ENCODE results near the gene HSFX4. TPM values are rescaled to one million over a fixed set of nuclear protein-coding genes. Genes with fewer than 3 reads are reported as not detected.
A peak's percentile ranks its signal among the peaks of the same experiment; 100 is the strongest.
"Not testable (repeated sequence)": the region's sequence is repeated elsewhere in the genome, so short reads cannot be mapped to it uniquely, and the experiment has no call there.

HSFX4 gene
- total RNA-seq, 2 donors from 2014 or later: not detected

GRCh38 chrX:149938427-149938880 is 9.1 kb downstream of the HSFX4 start, which contains the start of gene EOLA2:
EOLA2 (minus strand) TSS chrX:149938491; CDS start chrX:149933874, 4,617 bp downstream.
- Histone ChIP-seq H3K27me3 (replicated peaks; ENCODE audit: insufficient read depth) (no peaks in the 10 kb centered on the region), H3K27ac (peak within 1 kb of the TSS; percentile 62 to 76), H3K9me3 (no peaks in the 10 kb centered on the region), H3K4me3 (peak within 1 kb of the TSS; percentile 69), H3K4me1 (ENCODE audit: control insufficient read depth in 1 of 2, low read depth in 2 of 2) (peaks cover 0 to 5% of the 10 kb centered on the region in 2 donors), H3K36me3 (no peaks in the 10 kb centered on the region)
- TF ChIP-seq CTCF (IDR thresholded peaks at IDR 0.05): no peak
- ATAC-seq (ENCODE audit: insufficient number of reproducible peaks, low FRiP score, low read depth) (peak; percentile 46), DNase-seq (ENCODE audit: low spot score) (peak; percentile 80)

GRCh38 chrX:149938881-149939654 is 9.7 kb downstream of the HSFX4 start:
- Histone ChIP-seq H3K36me3 (peaks cover 1% of the 10 kb centered on the region), H3K4me1 (ENCODE audit: control insufficient read depth in 1 of 2, low read depth in 2 of 2) (peaks cover 0 to 5% of the 10 kb centered on the region in 2 donors), H3K9me3 (no peaks in the 10 kb centered on the region), H3K27ac (peak overlapping the region in 1 of 2 donors; percentile 89), H3K27me3 (replicated peaks; ENCODE audit: insufficient read depth) (no peaks in the 10 kb centered on the region), H3K4me3 (peak overlapping the region; percentile 71)
- ATAC-seq (ENCODE audit: insufficient number of reproducible peaks, low FRiP score, low read depth): peak; percentile 6
- no peak for TF ChIP-seq CTCF (IDR thresholded peaks at IDR 0.05)
- peak; percentile 85 for DNase-seq (ENCODE audit: low spot score)

GRCh38 chrX:149939655-149939904 is 10.2 kb downstream of the HSFX4 start:
- Histone ChIP-seq H3K9me3 (no peaks in the 10 kb centered on the region), H3K4me3 (peak overlapping the region; percentile 71), H3K27ac (peak overlapping the region; percentile 85 to 89), H3K27me3 (replicated peaks; ENCODE audit: insufficient read depth) (no peaks in the 10 kb centered on the region), H3K4me1 (ENCODE audit: control insufficient read depth in 1 of 2, low read depth in 2 of 2) (peaks cover 0 to 5% of the 10 kb centered on the region in 2 donors), H3K36me3 (peaks cover 4% of the 10 kb centered on the region)
- ATAC-seq (ENCODE audit: insufficient number of reproducible peaks, low FRiP score, low read depth): peak; percentile 12
- no peak for DNase-seq (ENCODE audit: low spot score)
- no peak for TF ChIP-seq CTCF (IDR thresholded peaks at IDR 0.05)

GRCh38 chrX:149939905-149940673 is 10.7 kb downstream of the HSFX4 start:
- Histone ChIP-seq H3K36me3 (peaks cover 4% of the 10 kb centered on the region), H3K4me3 (peak overlapping the region; percentile 71), H3K27me3 (replicated peaks; ENCODE audit: insufficient read depth) (no peaks in the 10 kb centered on the region), H3K4me1 (ENCODE audit: control insufficient read depth in 1 of 2, low read depth in 2 of 2) (peaks cover 0 to 5% of the 10 kb centered on the region in 2 donors), H3K9me3 (no peaks in the 10 kb centered on the region), H3K27ac (peak overlapping the region; percentile 85 to 89)
- ATAC-seq (ENCODE audit: insufficient number of reproducible peaks, low FRiP score, low read depth) (peak; percentile 58), DNase-seq (ENCODE audit: low spot score) (peak; percentile 92)
- no peak for TF ChIP-seq CTCF (IDR thresholded peaks at IDR 0.05)

GRCh38 chrX:149940674-149941024 is 11.3 kb downstream of the HSFX4 start:
- ATAC-seq (ENCODE audit: insufficient number of reproducible peaks, low FRiP score, low read depth); H3K27ac ChIP-seq; H3K4me1 ChIP-seq (ENCODE audit: control insufficient read depth in 1 of 2, low read depth in 2 of 2); H3K9me3 ChIP-seq; H3K27me3 ChIP-seq (replicated peaks; ENCODE audit: insufficient read depth); DNase-seq (ENCODE audit: low spot score); H3K36me3 ChIP-seq: not testable (repeated sequence)
- peak overlapping the region; percentile 71 for H3K4me3 ChIP-seq
- peak; percentile 55 for TF ChIP-seq CTCF (IDR thresholded peaks at IDR 0.05)

- not testable (repeated sequence) for H3K4me1 ChIP-seq (ENCODE audit: control insufficient read depth in 1 of 2, low read depth in 2 of 2); H3K4me3 ChIP-seq; H3K36me3 ChIP-seq; H3K27ac ChIP-seq; H3K27me3 ChIP-seq (replicated peaks; ENCODE audit: insufficient read depth); H3K9me3 ChIP-seq; ATAC-seq (ENCODE audit: insufficient number of reproducible peaks, low FRiP score, low read depth); DNase-seq (ENCODE audit: low spot score)
These were observed 15.8 kb downstream of the HSFX4 start for GRCh38 chrX:149945087-149945670.

- ATAC-seq (ENCODE audit: insufficient number of reproducible peaks, low FRiP score, low read depth); H3K27ac ChIP-seq; H3K36me3 ChIP-seq; H3K4me1 ChIP-seq (ENCODE audit: control insufficient read depth in 1 of 2, low read depth in 2 of 2); H3K9me3 ChIP-seq; H3K27me3 ChIP-seq (replicated peaks; ENCODE audit: insufficient read depth); DNase-seq (ENCODE audit: low spot score); H3K4me3 ChIP-seq: not testable (repeated sequence)
These were observed 16.4 kb downstream of the HSFX4 start for GRCh38 chrX:149945820-149946219.

Data from thoracic aorta (tissue), 2 donors.